Measurements from ENCODE around the gene LOXHD1.

Gene LOXHD1

DNA sequence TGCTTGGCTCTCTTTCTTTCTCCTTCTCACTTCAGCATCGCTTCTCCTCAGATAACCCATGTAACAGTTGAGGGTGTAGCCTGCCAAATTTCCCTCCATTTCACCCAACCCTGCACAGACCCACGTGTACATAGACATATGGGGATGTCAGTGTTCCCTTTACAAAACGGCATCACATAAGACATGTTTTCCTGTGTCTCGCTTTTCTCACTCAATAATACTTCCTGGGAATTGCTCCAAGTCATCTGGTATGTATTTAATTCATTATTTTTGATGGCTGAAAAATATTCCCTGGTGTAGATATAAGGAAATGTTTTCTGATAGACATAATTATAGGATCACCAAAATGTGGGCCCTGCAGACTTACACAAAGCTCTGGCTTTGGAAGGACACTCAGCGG is 176.8 kb downstream of the LOXHD1 start:
- no peak for DNase-seq (ENCODE audit: low spot score)

DNA sequence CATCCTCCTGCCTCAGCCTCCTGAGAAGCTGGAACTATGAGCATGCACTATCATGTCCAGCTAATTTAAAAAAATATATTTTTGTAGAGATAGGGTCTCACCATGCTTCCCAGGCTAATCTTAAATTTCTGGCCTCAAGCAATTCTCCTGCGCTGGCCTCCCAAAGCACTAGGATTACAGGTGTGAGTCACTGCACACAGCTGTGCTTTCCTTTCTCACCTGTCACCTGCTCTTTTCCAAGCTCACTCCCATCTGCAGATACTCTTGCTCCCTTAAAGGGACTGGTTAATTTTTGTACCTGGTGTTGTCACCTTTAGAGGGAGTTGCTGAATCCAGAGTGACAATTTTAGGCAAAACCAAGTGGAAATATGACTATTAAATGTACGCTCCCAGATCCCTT is 178.2 kb downstream of the LOXHD1 start:
- no peak for DNase-seq (ENCODE audit: low spot score)

DNA sequence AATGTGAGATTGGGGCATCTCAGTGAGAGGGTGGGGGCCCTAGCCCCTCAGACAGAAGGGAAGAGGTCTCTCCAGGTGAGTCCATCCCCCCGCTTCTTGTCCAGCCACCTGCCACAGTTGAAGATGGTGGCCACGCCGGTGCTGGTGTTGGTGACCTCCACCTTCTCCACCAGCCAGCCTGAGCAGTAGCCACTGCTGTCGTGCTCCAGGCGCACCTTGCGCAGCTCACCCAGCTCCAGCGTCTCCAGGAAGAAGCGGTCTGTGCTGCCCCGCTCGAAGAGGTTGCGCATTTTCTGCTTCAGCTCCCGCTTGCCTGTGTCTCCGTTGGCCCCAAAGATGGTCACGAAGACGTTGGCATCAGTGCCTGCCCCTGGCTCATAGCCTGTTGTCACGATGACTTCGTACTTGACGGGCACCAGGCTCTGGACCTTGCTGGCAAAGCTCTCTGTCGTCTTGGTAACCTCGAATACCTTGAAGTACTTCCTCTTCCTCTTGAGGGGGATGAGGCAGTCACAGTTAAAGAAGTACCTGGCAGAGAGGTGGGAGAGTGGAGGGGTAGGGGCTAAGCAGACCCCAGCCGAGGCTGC is 179.5 kb downstream of the LOXHD1 start:
- DNase-seq (ENCODE audit: low spot score): no peak

DNA sequence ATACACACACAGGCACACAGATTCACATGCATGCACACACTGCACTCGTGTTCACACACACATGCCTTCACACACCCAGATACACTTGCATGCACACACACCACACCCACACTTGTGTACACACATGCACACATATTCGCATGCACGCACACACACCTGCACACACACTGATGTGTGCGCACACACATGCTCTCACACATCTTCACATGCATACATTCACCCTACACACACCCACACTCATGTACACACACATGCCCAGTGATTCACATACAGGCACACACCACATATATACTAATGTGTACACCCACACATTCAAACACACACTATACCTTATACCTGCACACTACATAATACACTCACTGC is 181.6 kb downstream of the LOXHD1 start:
- DNase-seq (ENCODE audit: low spot score): no peak

DNA sequence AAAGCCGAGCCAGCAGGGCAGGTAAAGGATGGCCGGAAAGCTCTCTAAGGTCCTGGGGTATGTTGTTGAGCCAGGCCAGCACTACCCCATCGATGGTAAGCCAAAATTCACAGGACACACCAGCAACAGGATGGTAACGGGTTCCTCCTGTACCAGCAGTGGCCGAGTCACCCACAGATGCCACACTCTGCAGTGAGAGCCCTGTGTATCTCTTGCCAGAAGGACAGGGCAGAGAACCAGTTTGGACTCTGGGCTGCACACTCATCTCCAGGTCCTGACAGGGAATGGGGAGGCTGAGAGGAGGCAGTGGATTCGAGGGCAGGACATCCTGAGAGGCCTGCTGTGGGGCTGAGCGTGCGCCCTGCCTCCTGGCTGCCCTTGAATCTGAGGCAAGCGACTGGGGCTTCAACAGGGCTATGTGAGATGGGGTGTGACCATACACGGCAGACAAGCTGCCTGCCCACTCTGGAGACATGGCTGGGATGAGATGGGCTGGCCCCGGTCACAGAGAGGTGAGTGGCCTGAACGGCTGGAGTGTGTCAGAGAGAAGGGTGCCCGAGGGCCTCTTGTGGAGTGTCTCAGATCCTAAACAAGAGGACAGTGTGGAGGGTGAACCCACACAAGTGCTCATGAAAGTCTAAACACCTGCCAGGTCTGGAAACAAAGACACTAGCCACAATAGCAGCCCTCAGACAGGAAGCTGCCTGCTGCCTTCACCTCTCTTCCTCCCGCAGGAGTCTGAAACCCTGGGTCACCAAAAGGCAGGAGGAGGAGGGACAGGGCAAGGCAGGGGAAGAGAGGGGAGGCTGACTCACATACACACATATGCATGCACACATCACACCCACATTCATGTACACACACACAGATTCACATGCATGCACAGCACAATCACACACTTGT is 182.3 kb downstream of the LOXHD1 start:
- no peak for DNase-seq (ENCODE audit: low spot score)

DNA sequence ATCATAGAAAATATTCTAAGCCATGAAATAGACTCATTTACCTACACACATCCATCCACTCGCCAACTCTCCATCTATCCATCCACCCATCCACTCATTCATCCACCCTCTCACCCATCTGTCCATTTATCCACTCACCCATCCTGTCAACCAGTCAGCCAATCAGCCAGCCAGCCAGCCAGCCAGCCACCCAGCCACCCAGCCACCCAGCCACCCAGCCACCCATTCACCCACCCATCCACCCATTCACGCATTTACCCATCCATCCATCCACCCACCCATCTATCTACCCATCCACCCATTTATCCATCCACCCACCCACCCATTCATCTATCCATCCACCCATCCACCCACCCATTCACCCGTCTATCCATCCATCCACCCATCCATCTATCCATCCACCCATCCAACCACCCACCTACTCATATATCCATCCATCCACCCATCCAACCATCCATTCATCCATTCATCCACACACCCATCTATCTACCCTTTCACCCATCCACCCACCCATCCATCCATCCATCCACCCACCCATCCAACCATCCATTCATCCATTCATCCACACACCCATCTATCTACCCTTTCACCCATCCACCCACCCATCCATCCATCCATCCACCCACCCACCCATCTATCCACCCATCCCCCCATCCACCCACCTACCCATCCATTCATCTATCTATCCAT is 185.1 kb downstream of the LOXHD1 start:
- DNase-seq (ENCODE audit: low spot score): no peak

DNA sequence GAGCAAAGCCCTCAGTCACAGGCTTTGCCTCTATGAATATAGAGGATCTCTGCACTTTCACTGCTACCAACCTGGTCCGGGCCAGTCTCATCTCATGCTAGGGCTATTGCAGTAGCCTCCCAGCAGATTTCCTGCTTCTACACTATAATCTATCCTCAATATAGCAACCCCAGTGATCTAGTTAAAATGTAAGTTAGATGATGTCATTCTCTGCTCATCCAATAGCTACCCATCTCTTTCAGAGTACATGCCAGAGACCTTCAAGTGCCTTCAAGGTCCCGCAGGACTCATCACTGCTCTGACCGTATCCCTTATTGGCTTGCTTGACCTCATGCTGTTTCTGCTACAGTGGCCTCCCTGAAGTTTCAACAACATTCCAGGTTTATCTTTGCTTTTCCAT is 186.3 kb downstream of the LOXHD1 start:
- no peak for DNase-seq (ENCODE audit: low spot score)

DNA sequence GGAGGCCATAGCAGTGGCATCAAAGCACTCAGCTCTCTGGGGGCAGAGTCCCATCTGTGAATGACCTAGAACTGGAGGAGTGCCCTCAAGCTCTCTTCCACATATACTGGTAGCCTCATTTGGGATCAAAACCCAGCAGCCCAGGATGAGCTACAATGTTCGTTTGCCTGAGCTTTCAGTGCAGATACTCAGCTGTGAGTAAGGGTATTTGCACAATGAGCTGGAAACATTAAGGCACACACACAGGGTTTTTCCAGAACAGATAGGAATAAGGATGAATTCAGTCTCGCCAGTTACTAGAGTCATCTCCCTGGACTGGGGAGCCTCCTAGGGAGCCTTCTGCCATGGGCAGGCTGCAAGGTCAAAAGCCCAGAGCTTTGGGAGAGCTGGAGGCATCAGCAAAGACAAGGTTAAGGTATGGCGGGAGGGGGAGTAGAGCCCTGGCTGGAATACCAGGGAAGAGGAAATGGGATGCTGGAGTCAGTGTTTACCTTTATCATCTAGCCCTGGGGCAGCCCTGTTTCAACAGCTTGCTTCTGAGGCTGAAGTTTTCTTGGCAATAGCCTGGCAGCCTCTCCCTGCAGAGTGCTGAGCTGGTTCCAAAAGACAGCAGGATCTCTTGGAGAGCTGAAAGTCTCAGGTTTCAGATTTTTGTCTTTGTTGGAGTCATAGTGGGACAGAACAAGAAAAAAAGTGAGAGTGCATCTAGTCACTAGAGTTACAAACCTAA is 187.7 kb downstream of the LOXHD1 start:
- DNase-seq (ENCODE audit: low spot score): no peak

DNA sequence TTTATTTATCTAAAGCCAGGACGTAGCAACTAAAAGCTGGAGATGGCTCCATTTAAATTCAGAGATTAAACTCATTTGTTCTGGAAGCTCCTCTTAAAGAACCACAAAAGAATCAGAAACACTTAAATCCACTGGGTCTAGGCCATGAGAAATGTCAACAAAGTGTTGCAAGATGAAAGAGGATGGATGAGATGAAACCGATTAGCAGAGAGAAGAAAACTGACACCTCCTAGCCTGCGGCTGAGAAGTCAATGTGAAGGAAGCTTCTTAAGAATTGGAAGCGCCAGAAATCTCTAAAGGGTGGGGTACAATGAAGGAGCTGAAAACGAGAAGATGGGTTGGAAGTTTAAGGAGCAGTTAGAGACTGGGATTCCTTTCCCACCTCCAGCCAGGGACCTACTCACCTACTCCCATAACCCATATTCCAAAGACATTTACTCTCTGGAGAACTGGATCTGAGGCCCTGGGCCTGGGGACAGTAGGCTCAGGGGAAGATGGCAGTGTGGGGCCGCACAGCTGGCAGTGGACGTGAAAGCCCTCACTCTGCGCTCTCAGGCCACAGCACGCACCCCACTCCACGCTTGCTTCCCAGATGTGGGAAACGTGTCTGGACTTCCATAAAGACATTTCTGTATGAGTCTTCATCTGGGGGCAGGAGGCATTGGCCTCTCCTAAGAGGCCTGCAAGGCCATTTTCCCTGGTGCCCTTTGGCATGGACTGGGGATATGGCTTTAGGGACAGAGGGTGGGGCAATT is 188.4 kb downstream of the LOXHD1 start:
- no peak for DNase-seq (ENCODE audit: low spot score)

DNA sequence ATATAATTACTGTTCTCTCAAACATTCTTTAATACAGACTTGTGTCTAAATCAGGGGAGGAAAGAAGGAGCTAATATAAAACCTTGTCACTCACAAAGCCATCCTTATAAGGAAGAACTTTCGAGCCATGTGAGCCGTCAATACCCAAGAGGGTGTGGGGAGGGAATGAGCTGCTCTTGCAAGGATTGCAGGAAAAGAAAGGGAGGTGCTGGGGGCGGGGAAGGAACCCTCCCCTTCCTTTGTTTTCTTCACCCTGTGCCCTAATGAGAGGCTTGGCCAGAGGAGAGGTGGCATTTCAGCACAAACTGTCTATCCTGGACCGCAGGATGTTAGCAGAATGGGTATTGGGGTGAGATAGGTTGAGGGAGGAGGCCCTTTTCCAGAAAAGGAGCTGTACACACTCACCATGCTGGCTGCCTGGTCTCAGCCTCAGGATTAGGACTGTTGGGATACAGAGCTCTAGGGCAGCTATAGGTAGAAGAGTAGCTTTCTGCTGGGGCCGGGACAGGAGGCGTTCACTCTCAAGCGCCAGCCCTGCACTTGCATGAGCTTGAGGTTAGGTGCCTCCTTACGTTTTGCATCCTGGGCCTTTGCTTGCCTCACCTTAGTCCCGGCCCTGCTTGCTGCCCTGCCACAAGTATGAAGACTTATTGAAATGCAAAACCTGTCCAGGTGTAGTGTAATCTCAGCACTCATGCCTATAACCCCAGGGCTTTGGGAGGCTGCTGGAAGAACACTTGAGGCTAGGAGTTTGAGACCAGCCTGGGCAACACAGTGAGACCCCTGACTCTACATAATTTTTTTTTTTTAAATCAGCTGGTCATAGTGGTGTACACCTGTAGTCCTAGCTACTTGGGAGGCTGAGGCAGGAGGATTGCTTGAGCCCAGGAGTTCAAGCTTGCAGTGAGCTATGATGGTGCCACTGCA is 190.5 kb downstream of the LOXHD1 start:
- no peak for DNase-seq (ENCODE audit: low spot score)

DNA sequence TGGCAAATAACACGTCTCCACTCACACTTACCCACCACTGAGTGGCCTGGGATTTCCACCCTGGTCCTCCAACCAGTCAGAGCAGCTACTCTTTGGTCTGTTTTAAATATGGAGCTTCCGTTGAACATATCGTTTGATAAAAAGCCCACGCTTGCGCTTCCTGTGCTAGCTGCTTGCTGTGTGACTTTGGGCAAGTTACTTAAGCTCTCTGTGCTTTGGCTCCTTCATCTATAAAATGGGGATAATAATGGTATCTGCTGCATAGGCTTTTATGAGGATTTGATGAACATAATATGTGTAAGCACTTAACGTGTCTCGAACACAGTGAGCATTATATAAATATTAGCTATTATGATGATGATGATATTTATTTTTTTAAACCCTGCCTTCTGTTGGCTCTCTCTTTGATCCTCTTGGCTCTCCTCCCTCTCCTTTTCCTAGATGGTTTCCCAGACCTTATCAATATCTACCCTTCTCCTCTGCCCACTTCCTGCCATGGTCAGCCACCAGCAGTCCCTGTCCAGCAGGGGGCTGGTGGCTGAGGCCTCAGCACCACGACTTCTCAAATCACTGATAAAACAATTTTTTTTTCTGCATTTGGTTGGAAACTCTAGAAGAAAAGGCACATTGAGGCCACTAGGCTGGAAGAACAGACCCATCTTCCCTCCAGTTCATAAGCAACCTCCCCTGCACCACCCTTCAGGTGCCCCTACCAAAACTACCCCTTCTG is 191.9 kb downstream of the LOXHD1 start:
- DNase-seq (ENCODE audit: low spot score): no peak

DNA sequence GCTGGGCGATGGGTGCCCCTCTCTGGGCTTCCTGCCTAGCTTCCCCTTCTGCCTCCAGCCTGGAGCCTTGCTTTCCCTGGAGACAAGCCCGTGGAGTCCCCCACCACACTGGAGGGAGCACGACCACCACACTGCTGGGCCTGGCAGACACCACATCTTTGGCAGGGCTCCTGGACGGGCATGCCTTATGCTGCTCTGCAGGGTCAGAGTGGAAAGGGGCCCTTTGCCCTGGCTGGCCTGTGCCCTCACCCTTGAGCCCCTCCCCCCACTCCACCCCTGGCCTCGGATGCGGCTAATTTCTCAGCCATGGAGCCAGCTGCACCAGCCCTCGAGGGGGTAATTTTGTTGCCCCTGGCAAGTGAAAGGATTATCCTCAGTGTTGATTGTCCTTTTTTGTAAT is 194.5 kb downstream of the LOXHD1 start:
- DNase-seq (ENCODE audit: low spot score): no peak

DNA sequence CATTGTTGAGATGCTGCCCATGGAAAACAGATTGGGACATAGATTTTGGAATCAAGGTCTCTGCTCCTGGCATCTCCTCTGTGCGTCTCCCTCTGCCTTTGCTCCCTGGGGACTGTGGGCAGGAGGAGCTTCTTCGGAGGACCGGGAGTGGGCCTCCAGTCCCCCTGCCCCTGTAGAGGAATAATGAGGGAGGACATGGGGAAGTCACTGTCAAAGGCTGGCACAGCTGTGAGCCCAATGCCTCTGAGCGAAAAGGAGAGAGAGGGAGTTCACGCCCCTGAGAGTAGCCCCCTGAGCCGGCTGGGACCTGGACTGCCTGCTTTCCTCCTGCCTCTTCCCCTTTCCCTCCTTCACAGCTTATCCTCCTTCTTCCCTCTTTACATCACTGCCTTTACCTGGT is 195.0 kb downstream of the LOXHD1 start:
- no peak for DNase-seq (ENCODE audit: low spot score)

DNA sequence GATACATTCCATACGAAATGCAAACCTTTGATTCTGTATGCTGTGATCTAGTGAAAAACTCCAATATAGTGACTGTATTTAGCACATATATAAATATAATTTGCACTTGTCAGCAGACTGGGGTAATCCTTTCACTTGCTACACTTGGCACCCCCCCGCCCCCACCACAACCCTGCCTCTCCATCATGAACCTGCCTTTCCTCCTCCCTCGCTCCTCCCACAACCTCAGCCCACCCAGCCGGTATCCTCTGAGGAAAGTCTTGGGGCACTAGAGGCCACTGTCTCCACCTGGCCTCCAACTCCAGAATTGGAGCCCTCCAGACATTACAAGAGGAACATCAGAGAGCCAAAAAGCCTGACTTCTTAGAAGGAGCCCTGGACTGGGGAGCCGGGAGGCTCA is 196.3 kb downstream of the LOXHD1 start:
- no peak for DNase-seq (ENCODE audit: low spot score)

DNA sequence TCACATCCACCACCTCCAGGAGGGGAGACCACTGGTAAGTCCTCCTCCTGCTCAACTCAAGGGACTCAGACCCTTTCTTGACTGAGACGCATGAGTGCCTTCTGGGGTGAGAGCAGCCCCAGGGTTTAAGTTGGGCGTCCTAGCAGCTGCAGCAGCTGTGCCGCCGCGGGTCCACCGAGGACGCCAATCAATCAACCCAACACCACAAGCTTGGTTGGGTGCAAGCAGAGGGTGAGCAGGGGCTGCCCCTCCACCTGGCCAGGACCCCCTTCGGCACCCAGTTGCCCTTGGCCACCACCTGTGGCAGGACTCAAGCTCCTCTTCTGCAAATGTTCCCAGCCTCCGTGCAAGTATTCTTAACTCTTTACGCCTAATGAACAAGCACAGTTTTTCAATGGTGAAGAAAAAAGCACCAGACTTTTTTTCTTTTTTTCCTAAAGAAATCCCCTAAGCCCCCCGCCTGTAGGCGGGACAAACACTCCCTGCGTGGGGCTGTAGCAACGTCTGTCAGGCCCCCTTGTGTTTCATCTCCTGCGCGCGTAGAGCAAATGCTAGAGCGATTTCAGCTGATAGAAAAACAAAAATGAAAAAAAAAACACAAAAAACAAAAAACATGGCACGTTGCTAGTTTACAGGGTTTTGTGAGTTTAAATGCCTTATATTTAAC is 197.1 kb downstream of the LOXHD1 start:
- no peak for DNase-seq (ENCODE audit: low spot score)

DNA sequence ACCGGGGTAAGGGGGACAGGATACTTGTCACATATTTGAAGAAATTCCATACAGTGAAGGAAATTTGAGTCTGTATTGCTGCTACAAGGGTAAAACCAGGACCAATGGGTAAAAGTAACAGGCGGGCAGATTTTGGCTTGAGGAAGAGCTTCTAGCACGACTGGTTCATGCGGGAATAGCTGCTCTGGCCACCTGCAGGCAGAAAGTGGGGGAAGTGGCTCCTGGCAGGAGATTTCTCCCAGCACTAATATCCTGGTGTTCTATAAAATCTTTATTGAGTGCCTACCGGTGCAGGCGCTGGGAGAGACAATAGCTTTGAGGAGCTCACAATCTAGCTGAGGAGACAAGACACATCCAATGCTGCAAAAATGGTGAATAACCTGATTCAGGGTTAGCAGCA is 198.5 kb downstream of the LOXHD1 start:
- DNase-seq (ENCODE audit: low spot score): no peak

DNA sequence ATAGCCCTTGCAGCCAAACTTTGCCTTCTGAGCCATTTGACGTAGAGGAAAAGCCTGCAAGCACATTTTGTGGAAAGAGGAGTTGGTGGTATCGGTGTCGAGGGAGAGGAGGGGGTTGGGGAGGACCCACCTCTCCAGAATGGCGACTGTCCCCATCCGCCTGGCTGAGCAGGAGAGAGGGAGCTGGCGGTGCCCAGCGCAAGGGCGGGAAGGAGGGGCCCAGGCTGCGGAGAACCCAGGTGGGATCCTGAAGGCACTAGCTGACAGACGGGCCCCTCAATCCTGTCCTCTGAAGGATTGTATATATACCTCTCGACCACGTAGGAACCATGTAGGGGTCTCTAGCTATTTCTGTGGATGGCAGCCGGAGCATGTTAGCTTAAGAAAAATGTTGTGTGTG is 200.3 kb downstream of the LOXHD1 start:
- no peak for DNase-seq (ENCODE audit: low spot score)

DNA sequence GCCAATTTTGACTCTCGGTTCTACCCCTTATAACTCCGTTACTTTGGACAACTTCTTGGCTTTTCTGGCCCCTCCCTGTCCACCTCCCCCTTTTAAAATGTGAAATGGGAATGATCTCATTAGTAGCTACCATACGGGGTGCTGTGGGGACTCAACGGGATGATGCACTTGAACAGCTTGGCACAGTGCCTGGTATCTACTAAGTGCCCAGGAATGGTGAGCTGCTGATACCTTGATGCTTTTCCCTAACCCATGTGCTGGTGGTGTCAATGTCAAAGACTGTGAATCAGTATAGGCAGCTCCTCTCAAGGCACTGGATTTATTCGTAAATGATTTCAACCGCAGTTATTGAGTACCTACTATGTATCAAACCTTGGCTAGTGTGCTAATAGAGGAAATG is 204.2 kb downstream of the LOXHD1 start:
- no peak for DNase-seq (ENCODE audit: low spot score)

DNA sequence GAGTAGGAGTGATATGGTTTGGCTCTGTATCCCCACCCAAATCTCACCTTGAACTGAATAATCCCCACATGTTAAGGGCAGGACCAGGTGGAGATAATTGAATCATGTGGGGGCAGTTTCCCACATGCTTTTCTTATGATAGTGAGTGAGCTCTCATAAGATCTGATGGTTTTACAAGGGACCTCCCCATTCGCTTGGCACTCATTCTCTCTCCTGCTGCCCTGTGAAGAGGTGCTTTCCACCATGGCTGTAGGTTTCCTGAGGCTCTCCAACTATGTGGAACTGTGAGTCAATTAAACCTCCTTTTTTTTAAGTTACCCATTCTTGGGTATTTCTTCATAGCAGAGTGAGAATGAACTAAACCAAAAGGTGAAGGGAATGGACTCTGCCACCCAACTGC is 207.5 kb downstream of the LOXHD1 start:
- no peak for DNase-seq (ENCODE audit: low spot score)

DNA sequence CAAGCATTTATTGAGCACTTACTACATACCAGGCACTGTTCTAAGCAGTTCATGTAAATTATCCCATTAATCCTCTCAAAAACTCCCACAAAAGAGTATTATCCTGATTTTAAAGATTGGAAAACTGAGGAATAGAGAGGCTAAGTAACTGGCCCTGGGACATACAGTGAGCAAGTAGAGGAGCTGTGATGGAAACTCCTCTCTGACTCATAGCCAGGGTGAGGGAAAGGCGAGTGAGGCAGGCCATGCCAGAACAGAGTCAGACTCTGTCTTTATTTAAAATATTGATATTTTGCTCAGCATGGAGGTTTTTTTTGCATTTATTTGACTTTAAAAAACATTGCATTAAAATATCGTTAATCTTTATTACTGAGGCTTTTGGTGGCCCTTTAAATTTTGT is 208.0 kb downstream of the LOXHD1 start:
- no peak for DNase-seq (ENCODE audit: low spot score)
